GM23338 (cell line): ENCODE measurements around the gene CARNS1. TPM values are rescaled to one million over a fixed set of nuclear protein-coding genes. Genes with fewer than 3 reads are reported as not detected.

Experiments
- ATAC-seq: fragments of 200-7000 bp; cut with Tn5 transposase; 3 replicates; pipeline ENCODE4 v1.9.1; 2020
- DNase-seq: peaks from one replicate; pipeline ENCODE4 v3.0.0-alpha.2; 2015; ENCODE audit warnings: low spot score
- H2AFZ ChIP-seq: fragments of 200-600 bp; sonication (generic); 2 replicates; pipeline ENCODE4 v1.8.0; 2016; ENCODE audit warnings: antibody characterized with exemption, mild to moderate bottlenecking, moderate library complexity
- H3F3A ChIP-seq: fragments of 200-600 bp; sonication (generic); replicated peaks from 2 replicates; pipeline ENCODE4 v1.8.0; 2017; ENCODE audit warnings: antibody characterized with exemption, mixed run types, low read depth
- H3K27ac ChIP-seq: fragments of 200-600 bp; sonication (generic); 2 replicates; pipeline ENCODE4 v1.6.1; 2016; ENCODE audit warnings: low read depth
- H3K27me3 ChIP-seq: fragments of 200-600 bp; sonication (generic); 2 replicates; pipeline ENCODE4 v1.8.0; 2016; ENCODE audit warnings: mild to moderate bottlenecking, mixed run types, moderate library complexity; ENCODE audit not compliant: insufficient read depth
- H3K36me3 ChIP-seq: fragments of 200-600 bp; sonication (generic); 2 replicates; pipeline ENCODE4 v1.8.0; 2016; ENCODE audit warnings: mild to moderate bottlenecking; ENCODE audit not compliant: insufficient read depth
- H3K4me1 ChIP-seq: fragments of 200-600 bp; sonication (generic); 2 replicates; pipeline ENCODE4 v1.8.0; 2016; ENCODE audit warnings: mild to moderate bottlenecking, moderate library complexity; ENCODE audit not compliant: insufficient read depth
- H3K4me2 ChIP-seq: fragments of 200-600 bp; sonication (generic); 2 replicates; pipeline ENCODE4 v1.7.1; 2017; ENCODE audit warnings: mixed run types
- H3K4me3 ChIP-seq: fragments of 200-600 bp; sonication (generic); 2 replicates; pipeline ENCODE4 v1.6.1; 2016; ENCODE audit warnings: mixed run types
- H3K79me2 ChIP-seq: fragments of 200-600 bp; sonication (generic); replicated peaks from 2 replicates; pipeline ENCODE4 v1.8.0; 2017; ENCODE audit warnings: mild to moderate bottlenecking; ENCODE audit not compliant: insufficient read depth
- H3K9me2 ChIP-seq: fragments of 200-600 bp; sonication (generic); 2 replicates; pipeline ENCODE4 v1.8.0; 2017; ENCODE audit not compliant: insufficient read depth
- H4K20me1 ChIP-seq: fragments of 200-600 bp; sonication (generic); replicated peaks from 2 replicates; pipeline ENCODE4 v1.8.0; 2017; ENCODE audit warnings: mild to moderate bottlenecking; ENCODE audit not compliant: insufficient read depth
- H3K27ac Mint-ChIP-seq: 2 replicates; pipeline ENCODE4 v1.8.0; 2020; ENCODE audit warnings: inconsistent platforms, mild to moderate bottlenecking, moderate library complexity, mixed read lengths
- H3K27me3 Mint-ChIP-seq: 3 replicates; pipeline ENCODE4 v1.8.0; 2022; ENCODE audit warnings: low read depth, mild to moderate bottlenecking, moderate library complexity, mixed read lengths, inconsistent platforms; ENCODE audit not compliant: insufficient read depth, poor library complexity
- H3K36me3 Mint-ChIP-seq: 3 replicates; pipeline ENCODE4 v1.8.0; 2021; ENCODE audit warnings: low read depth, mild to moderate bottlenecking, inconsistent platforms, moderate library complexity, mixed read lengths
- H3K4me1 Mint-ChIP-seq: 3 replicates; pipeline ENCODE4 v1.8.0; 2020; ENCODE audit warnings: mild to moderate bottlenecking, inconsistent platforms, mixed read lengths
- H3K4me3 Mint-ChIP-seq: 3 replicates; pipeline ENCODE4 v1.8.0; 2021; ENCODE audit warnings: moderate library complexity, mild to moderate bottlenecking, inconsistent platforms, mixed read lengths
- H3K9me3 Mint-ChIP-seq: 3 replicates; pipeline ENCODE4 v1.8.0; 2020; ENCODE audit warnings: moderate library complexity, mild to moderate bottlenecking, inconsistent platforms, mixed read lengths
- EZH2 ChIP-seq: fragments of 200-600 bp; sonication (generic); IDR thresholded peaks from one replicate; pipeline ENCODE4 v1.8.0; 2017; ENCODE audit warnings: antibody characterized with exemption, mild to moderate bottlenecking, low read depth; ENCODE audit not compliant: unreplicated experiment
- ZNF114 ChIP-seq: fragments of 250-450 bp; sonication (Bioruptor Pico); IDR thresholded peaks from 2 replicates; pipeline ENCODE4 v1.5.0; 2020; ENCODE audit warnings: mild to moderate bottlenecking, moderate library complexity
- polyA plus RNA-seq: library from polyadenylated mRNA; unstranded; fragments of >200 nt; fragmentation: Nextera tagmentation; extraction: Ambion mirVana; gene quantifications from 2 replicates; pipeline ENCODE4 v1.2.1, GENCODE V29; 2016
- total RNA-seq: library from RNA; depleted of rRNA; stranded (reverse); fragments of >200 nt; shearing (Covaris generic); gene quantifications from 2 replicates; pipeline ENCODE4 v1.2.3, GENCODE V29; 2014
- TF ChIP-seq, protein P1 (sequence below): IDR thresholded peaks from one replicate; pipeline ENCODE4 v1.6.1; 2018; ENCODE audit warnings: antibody characterized with exemption; ENCODE audit not compliant: unreplicated experiment

CARNS1 gene
- total and polyA plus RNA-seq, 2 experiments from 2014 or later, result 0.52 to 0.76 TPM

- H3K36me3 ChIP-seq, result no peaks in the 10 kb centered on the region
- H3K27me3 Mint-ChIP-seq, result peaks cover 14% of the 10 kb centered on the region
- no peaks in the 10 kb centered on the region for H3K9me3 Mint-ChIP-seq
- no peak for DNase-seq
- no peak for ATAC-seq
- H3K4me3 ChIP-seq, result no peak overlapping the region
- no peaks in the 10 kb centered on the region for H3K9me2 ChIP-seq
- peaks cover 24% of the 10 kb centered on the region for H3K4me1 ChIP-seq
- TF ChIP-seq EZH2 (no peak), ZNF114 (CRISPR knock-in tag) (no peak)
- H3K27ac ChIP-seq, result 0 out of 2 replicates have a peak overlapping the region, but pooled peaks have one; percentile 32
- H4K20me1 ChIP-seq, result peaks cover 8% of the 10 kb centered on the region; the same call in 1 of the 2 replicates
- peaks cover 30% of the 10 kb centered on the region for H3K4me1 Mint-ChIP-seq
- 0 out of 2 replicates have a peak, but pooled peaks cover 4% of the 10 kb centered on the region for H3F3A ChIP-seq
- peak overlapping the region; percentile 29; the same call in 1 of the 3 replicates for H3K4me3 Mint-ChIP-seq
- H3K27ac Mint-ChIP-seq, result no peak overlapping the region
- peaks cover 16% of the 10 kb centered on the region for H3K79me2 ChIP-seq
- H3K27me3 ChIP-seq, result no peaks in the 10 kb centered on the region
- H3K36me3 Mint-ChIP-seq, result peaks cover 38% of the 10 kb centered on the region
- no peak overlapping the region for H2AFZ ChIP-seq
- no peak overlapping the region for H3K4me2 ChIP-seq
Measured at GRCh38 chr11:67398661-67399563, 16.6 kb upstream of the CARNS1 start.

DNA sequence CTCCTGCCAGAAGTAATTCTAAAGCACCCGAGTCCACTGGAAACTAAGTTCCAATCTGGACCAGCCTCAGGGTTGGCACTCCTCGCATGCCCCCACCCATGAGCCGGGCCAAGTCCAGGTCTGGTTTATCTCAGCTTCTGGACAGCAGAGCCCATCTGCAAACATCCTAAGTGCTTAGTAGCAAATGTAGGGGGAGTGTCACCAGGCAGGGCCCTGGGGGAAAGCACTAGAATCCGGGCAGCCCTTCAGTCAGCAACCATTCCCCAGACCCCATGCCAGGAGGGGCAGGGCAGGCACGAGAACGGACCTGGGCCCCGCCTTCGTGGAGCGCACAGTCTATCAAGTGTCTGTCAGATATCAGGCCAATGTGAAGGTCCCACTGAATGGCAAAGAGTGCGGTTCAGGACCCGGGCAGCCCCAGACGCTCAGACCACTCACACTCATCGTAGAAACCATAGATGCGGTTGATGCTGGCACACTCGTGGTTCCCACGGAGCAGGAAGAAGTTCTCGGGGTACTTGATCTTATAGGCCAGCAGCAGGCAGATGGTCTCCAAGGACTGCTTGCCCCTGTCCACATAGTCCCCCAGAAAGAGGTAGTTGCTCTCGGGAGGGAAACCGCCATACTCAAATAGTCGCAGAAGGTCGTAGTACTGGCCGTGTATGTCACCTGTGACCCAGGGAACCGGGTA is 15.1 kb upstream of the CARNS1 start:
- no peak for DNase-seq
- ATAC-seq, result no peak
- Histone ChIP-seq H2AFZ (no peak overlapping the region), H4K20me1 (peaks cover 8% of the 10 kb centered on the region; the same call in 1 of the 2 replicates), H3K9me2 (no peaks in the 10 kb centered on the region), H3K4me3 (peak overlapping the region; percentile 88), H3K27me3 (no peaks in the 10 kb centered on the region), H3K27ac (no peak overlapping the region), H3K79me2 (peaks cover 16% of the 10 kb centered on the region), H3F3A (0 out of 2 replicates have a peak, but pooled peaks cover 4% of the 10 kb centered on the region), H3K4me2 (peak overlapping the region; percentile 91), H3K4me1 (peaks cover 24% of the 10 kb centered on the region), H3K36me3 (no peaks in the 10 kb centered on the region)
- Mint-ChIP-seq H3K9me3 (no peaks in the 10 kb centered on the region), H3K36me3 (peaks cover 37% of the 10 kb centered on the region), H3K4me1 (peaks cover 30% of the 10 kb centered on the region), H3K27me3 (peaks cover 12% of the 10 kb centered on the region), H3K4me3 (peak overlapping the region; percentile 76), H3K27ac (peak overlapping the region; percentile 45; the same call in 1 of the 2 replicates)
- TF ChIP-seq EZH2, result no peak
- TF ChIP-seq, protein P1, sequence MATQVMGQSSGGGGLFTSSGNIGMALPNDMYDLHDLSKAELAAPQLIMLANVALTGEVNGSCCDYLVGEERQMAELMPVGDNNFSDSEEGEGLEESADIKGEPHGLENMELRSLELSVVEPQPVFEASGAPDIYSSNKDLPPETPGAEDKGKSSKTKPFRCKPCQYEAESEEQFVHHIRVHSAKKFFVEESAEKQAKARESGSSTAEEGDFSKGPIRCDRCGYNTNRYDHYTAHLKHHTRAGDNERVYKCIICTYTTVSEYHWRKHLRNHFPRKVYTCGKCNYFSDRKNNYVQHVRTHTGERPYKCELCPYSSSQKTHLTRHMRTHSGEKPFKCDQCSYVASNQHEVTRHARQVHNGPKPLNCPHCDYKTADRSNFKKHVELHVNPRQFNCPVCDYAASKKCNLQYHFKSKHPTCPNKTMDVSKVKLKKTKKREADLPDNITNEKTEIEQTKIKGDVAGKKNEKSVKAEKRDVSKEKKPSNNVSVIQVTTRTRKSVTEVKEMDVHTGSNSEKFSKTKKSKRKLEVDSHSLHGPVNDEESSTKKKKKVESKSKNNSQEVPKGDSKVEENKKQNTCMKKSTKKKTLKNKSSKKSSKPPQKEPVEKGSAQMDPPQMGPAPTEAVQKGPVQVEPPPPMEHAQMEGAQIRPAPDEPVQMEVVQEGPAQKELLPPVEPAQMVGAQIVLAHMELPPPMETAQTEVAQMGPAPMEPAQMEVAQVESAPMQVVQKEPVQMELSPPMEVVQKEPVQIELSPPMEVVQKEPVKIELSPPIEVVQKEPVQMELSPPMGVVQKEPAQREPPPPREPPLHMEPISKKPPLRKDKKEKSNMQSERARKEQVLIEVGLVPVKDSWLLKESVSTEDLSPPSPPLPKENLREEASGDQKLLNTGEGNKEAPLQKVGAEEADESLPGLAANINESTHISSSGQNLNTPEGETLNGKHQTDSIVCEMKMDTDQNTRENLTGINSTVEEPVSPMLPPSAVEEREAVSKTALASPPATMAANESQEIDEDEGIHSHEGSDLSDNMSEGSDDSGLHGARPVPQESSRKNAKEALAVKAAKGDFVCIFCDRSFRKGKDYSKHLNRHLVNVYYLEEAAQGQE, result no peak
